ENCODE measurements around the gene SNX30.

SNX30 gene

GRCh38 chr9:112856843-112857242 is 106.3 kb downstream of the SNX30 start:
- TF ChIP-seq ZNF24 (tag by site-specific recombination; IDR thresholded peaks at IDR 0.05) (no peak), ZBTB6 (tag by site-specific recombination; IDR thresholded peaks at IDR 0.05) (0 out of 2 replicates have a peak, but pooled peaks have one; percentile 8)
- no peak overlapping the region for H3K27ac ChIP-seq (ENCODE audit: extremely low read depth, low read depth, low read length)
- peaks cover 0 to 23% of the 10 kb centered on the region in 2 experiments; a peak in 1 of 3 replicates for H3K36me3 ChIP-seq (ENCODE audit: control insufficient read depth in 2 of 2, insufficient read depth in 1 of 2, low read length in 2 of 2)
- no peak overlapping the region for H3K4me3 ChIP-seq (ENCODE audit: low read depth, low read length)
- POLR2A ChIA-PET = no interaction called here
- no peaks in the 10 kb centered on the region for H3K4me1 ChIP-seq (ENCODE audit: control insufficient read depth, insufficient read depth, low read length)
- no peaks in the 10 kb centered on the region for H3K9me3 ChIP-seq (ENCODE audit: control insufficient read depth, insufficient read depth, low read depth, low read length)
- CTCF ChIA-PET = interaction anchor here (2.9 kb wide), 1 partner anchor 11 kb away, joined by 14 read pairs; no protein-coding TSS in a partner anchor

GRCh38 chr9:112858005-112858404 is 107.4 kb downstream of the SNX30 start:
- CTCF ChIA-PET = interaction anchor here (2.9 kb wide), 1 partner anchor 12 kb away, joined by 14 read pairs; no protein-coding TSS in a partner anchor

DNA sequence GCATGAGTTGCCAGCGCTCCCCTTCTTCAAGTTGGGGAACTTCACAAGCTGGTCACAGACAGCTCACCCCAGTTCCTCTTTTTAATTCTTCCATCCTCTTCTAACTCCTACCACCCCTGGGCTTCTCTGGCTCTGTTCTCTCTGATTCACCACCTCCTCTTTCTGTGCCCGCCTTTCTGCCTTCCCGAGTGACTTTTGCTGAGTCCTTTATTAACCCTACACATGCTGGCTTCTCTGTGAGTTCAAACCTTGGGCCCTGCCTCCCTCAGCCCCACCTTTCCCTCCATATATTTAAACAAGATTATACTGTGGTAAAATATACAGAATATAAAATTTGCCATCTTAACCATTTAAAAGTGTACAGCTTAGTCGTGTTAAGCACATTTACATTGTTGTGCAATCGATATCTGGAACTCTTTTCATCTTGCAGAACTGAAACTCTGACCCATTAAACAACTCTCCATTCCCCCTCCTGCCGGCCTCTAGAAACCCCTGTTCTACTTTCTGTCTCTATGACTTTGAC is 108.1 kb downstream of the SNX30 start:
- Histone ChIP-seq H3K4me3 (ENCODE audit: low read depth, low read length) (no peak overlapping the region), H3K27ac (ENCODE audit: extremely low read depth, low read depth, low read length) (no peak overlapping the region), H3K36me3 (ENCODE audit: control insufficient read depth in 2 of 2, insufficient read depth in 1 of 2, low read length in 2 of 2) (peaks cover 0 to 15% of the 10 kb centered on the region in 2 experiments; a peak in 1 of 3 replicates), H3K9me3 (ENCODE audit: control insufficient read depth, insufficient read depth, low read depth, low read length) (no peaks in the 10 kb centered on the region), H3K4me1 (ENCODE audit: control insufficient read depth, insufficient read depth, low read length) (no peaks in the 10 kb centered on the region)
- POLR2A ChIA-PET = no interaction called here
- CTCF ChIA-PET = no interaction called here
- TF ChIP-seq ZNF133 (tag by site-specific recombination; IDR thresholded peaks at IDR 0.05) (no peak), ZNF19 (tag by site-specific recombination; IDR thresholded peaks at IDR 0.05; ENCODE audit: low read depth) (no peak), GFI1B (tag by site-specific recombination; IDR thresholded peaks at IDR 0.05) (no peak), ZIC2 (tag by site-specific recombination; IDR thresholded peaks at IDR 0.05) (no peak), HIC1 (tag by site-specific recombination; IDR thresholded peaks at IDR 0.05) (no peak), ZNF404 (tag by site-specific recombination; IDR thresholded peaks at IDR 0.05) (no peak), ZNF792 (tag by site-specific recombination; IDR thresholded peaks at IDR 0.05) (no peak), KLF9 (tag by site-specific recombination; IDR thresholded peaks at IDR 0.05; ENCODE audit: low read depth) (no peak), ZNF362 (tag by site-specific recombination; IDR thresholded peaks at IDR 0.05) (no peak), ZNF121 (tag by site-specific recombination; IDR thresholded peaks at IDR 0.05) (no peak), ZNF747 (tag by site-specific recombination; IDR thresholded peaks at IDR 0.05) (no peak), ZNF174 (tag by site-specific recombination; IDR thresholded peaks at IDR 0.05) (no peak)

More at GRCh38 chr9:112858005-112858404, 107.4 kb downstream of the SNX30 start:
- POLR2A ChIA-PET = no interaction called here
- TF ChIP-seq ZNF677 (tag by site-specific recombination; IDR thresholded peaks at IDR 0.05) (no peak), ZNF596 (tag by site-specific recombination; IDR thresholded peaks at IDR 0.05) (no peak), YY1 (tag by site-specific recombination; IDR thresholded peaks at IDR 0.05) (no peak), GLI2 (tag by site-specific recombination; IDR thresholded peaks at IDR 0.05; ENCODE audit: borderline replicate concordance, low read depth) (no peak), ZNF157 (tag by site-specific recombination; IDR thresholded peaks at IDR 0.05) (no peak), ZNF623 (tag by site-specific recombination; IDR thresholded peaks at IDR 0.05) (no peak), ZNF19 (tag by site-specific recombination; IDR thresholded peaks at IDR 0.05; ENCODE audit: low read depth) (no peak), FEZF1 (tag by site-specific recombination; IDR thresholded peaks at IDR 0.05) (no peak), ZNF785 (tag by site-specific recombination; IDR thresholded peaks at IDR 0.05) (no peak), ZNF24 (tag by site-specific recombination; IDR thresholded peaks at IDR 0.05) (no peak), ZIC2 (tag by site-specific recombination; IDR thresholded peaks at IDR 0.05) (no peak), ZNF776 (tag by site-specific recombination; IDR thresholded peaks at IDR 0.05; ENCODE audit: borderline replicate concordance) (no peak), REPIN1 (tag by site-specific recombination; IDR thresholded peaks at IDR 0.05; ENCODE audit: low read depth) (no peak), CTCF (tag by site-specific recombination; IDR thresholded peaks at IDR 0.05) (no peak), KLF9 (tag by site-specific recombination; IDR thresholded peaks at IDR 0.05; ENCODE audit: low read depth) (no peak), ZNF132 (tag by site-specific recombination; IDR thresholded peaks at IDR 0.05; ENCODE audit: borderline replicate concordance) (no peak), ZBTB7A (tag by site-specific recombination; IDR thresholded peaks at IDR 0.05; ENCODE audit: low read depth) (no peak)
- TF ChIP-seq, protein P1, sequence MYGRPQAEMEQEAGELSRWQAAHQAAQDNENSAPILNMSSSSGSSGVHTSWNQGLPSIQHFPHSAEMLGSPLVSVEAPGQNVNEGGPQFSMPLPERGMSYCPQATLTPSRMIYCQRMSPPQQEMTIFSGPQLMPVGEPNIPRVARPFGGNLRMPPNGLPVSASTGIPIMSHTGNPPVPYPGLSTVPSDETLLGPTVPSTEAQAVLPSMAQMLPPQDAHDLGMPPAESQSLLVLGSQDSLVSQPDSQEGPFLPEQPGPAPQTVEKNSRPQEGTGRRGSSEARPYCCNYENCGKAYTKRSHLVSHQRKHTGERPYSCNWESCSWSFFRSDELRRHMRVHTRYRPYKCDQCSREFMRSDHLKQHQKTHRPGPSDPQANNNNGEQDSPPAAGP (tag by site-specific recombination; IDR thresholded peaks at IDR 0.05) = no peak
- peaks cover 0 to 18% of the 10 kb centered on the region in 2 experiments; a peak in 1 of 3 replicates for H3K36me3 ChIP-seq (ENCODE audit: control insufficient read depth in 2 of 2, insufficient read depth in 1 of 2, low read length in 2 of 2)
- H3K27ac ChIP-seq (ENCODE audit: extremely low read depth, low read depth, low read length) = no peak overlapping the region
- no peaks in the 10 kb centered on the region for H3K4me1 ChIP-seq (ENCODE audit: control insufficient read depth, insufficient read depth, low read length)
- no peak overlapping the region for H3K4me3 ChIP-seq (ENCODE audit: low read depth, low read length)
- H3K9me3 ChIP-seq (ENCODE audit: control insufficient read depth, insufficient read depth, low read depth, low read length) = no peaks in the 10 kb centered on the region

Data from HEK293 (cell line).